SK-N-SH (cell line): ENCODE data around the gene ANKH. TPM values are rescaled to one million over a fixed set of nuclear protein-coding genes. Genes with fewer than 3 reads are reported as not detected.

ENCODE experiments used
- CTCF ChIA-PET: fragments of 300-600, 350-600 bp; formaldehyde crosslinking; extraction: SDS; loops from one replicate; lab custom pipeline; 2021; lab: Yijun Ruan, JAX
- POLR2A ChIA-PET: fragments of 350-600 bp; sonication (Branson Sonifier 250); formaldehyde crosslinking; extraction: SDS; loops from one replicate; lab custom pipeline; 2020; ENCODE audit warnings: antibody characterized with exemption, inconsistent platforms; lab: Yijun Ruan, JAX
- DNase-seq: peaks from one replicate; pipeline ENCODE4 v3.0.0; 2012
- H2AFZ ChIP-seq: fragments of 200-600 bp; sonication (generic); 2 replicates; pipeline ENCODE4 v1.8.1; 2016; ENCODE audit warnings: antibody characterized with exemption, mild to moderate bottlenecking, low read depth
- H3F3A ChIP-seq: fragments of 200-600 bp; sonication (generic); replicated peaks from 2 replicates; pipeline ENCODE3; 2016; ENCODE audit warnings: antibody characterized with exemption, mild to moderate bottlenecking; ENCODE audit not compliant: insufficient read depth
- H3K27ac ChIP-seq, 2 experiments: fragments of 200-500 bp in 1 of 2; fragments of 200-600 bp in 1 of 2; sonication (Bioruptor generic) in 1 of 2; sonication (generic), shearing (Covaris generic) in 1 of 2; 2 replicates each; pipeline versions ENCODE4 v1.5.1 to v1.6.1; 2014 to 2016; ENCODE audit warnings: low read depth in 2 of 2, inconsistent platforms in 1 of 2, low read length in 1 of 2, mild to moderate bottlenecking in 1 of 2, mixed read lengths in 1 of 2
- H3K27me3 ChIP-seq: fragments of 200-600 bp; sonication (generic), shearing (Covaris generic); 2 replicates; pipeline ENCODE4 v1.6.1; 2016; ENCODE audit warnings: mixed run types; ENCODE audit not compliant: insufficient read depth
- H3K36me3 ChIP-seq, 2 experiments: fragments of 200-500 bp in 1 of 2; fragments of 200-600 bp in 1 of 2; sonication (Bioruptor generic) in 1 of 2; sonication (generic) in 1 of 2; replicated peaks in 1 of 2; 2 replicates each; pipeline versions ENCODE3 to v1.5.1; 2014 to 2016; ENCODE audit warnings: low read length in 1 of 2, mild to moderate bottlenecking in 1 of 2; ENCODE audit not compliant: insufficient read depth in 2 of 2, control insufficient read depth in 1 of 2
- H3K4me1 ChIP-seq, 2 experiments: fragments of 200-500 bp in 1 of 2; fragments of 200-600 bp in 1 of 2; sonication (Bioruptor generic) in 1 of 2; sonication (generic), shearing (Covaris generic) in 1 of 2; 2 replicates each; pipeline versions ENCODE4 v1.5.1 to v1.6.1; 2014 to 2016; ENCODE audit warnings: low read depth in 1 of 2, low read length in 1 of 2, mixed run types in 1 of 2; ENCODE audit not compliant: insufficient read depth in 2 of 2, control insufficient read depth in 1 of 2
- H3K4me2 ChIP-seq: fragments of 200-600 bp; sonication (generic), shearing (Covaris generic); 2 replicates; pipeline ENCODE4 v1.6.1; 2017; ENCODE audit warnings: mixed run types
- H3K4me3 ChIP-seq, 2 experiments: fragments of 200-500 bp in 1 of 2; fragments of 200-600 bp in 1 of 2; sonication (Bioruptor generic) in 1 of 2; sonication (generic), shearing (Covaris generic) in 1 of 2; 2 replicates each; pipeline versions ENCODE4 v1.5.1 to v1.8.1; 2014 to 2016; ENCODE audit warnings: low read depth in 2 of 2, inconsistent platforms in 1 of 2, low read length in 1 of 2, mild to moderate bottlenecking in 1 of 2, mixed read lengths in 1 of 2, moderate library complexity in 1 of 2
- H3K79me2 ChIP-seq: fragments of 200-600 bp; sonication (generic); 2 replicates; pipeline ENCODE4 v1.8.1; 2017; ENCODE audit warnings: mild to moderate bottlenecking; ENCODE audit not compliant: insufficient read depth
- H3K9ac ChIP-seq: fragments of 200-600 bp; sonication (generic); 2 replicates; pipeline ENCODE4 v1.6.1; 2017; ENCODE audit warnings: mixed run types
- H3K9me2 ChIP-seq: fragments of 200-600 bp; sonication (generic); 2 replicates; pipeline ENCODE4 v1.6.1; 2017; ENCODE audit warnings: mixed run types
- H3K9me3 ChIP-seq: fragments of 200-600 bp; sonication (generic); 2 replicates; pipeline ENCODE4 v1.6.1; 2017; ENCODE audit warnings: mixed run types, mild to moderate bottlenecking, moderate library complexity
- H4K20me1 ChIP-seq: fragments of 200-600 bp; sonication (generic); 2 replicates; pipeline ENCODE4 v1.6.1; 2017; ENCODE audit warnings: mild to moderate bottlenecking, mixed run types; ENCODE audit not compliant: insufficient read depth
- ELF1 ChIP-seq: IDR thresholded peaks from 2 replicates; pipeline ENCODE4 v1.4.0; 2012
- EZH2phosphoT487 ChIP-seq: fragments of 200-600 bp; sonication (generic); IDR thresholded peaks from 2 replicates; pipeline ENCODE4 v1.6.1; 2017; ENCODE audit warnings: low read depth, mixed run types, mild to moderate bottlenecking, antibody characterized with exemption, moderate library complexity, borderline replicate concordance
- MEF2A ChIP-seq: IDR thresholded peaks from 2 replicates; pipeline ENCODE4 v1.4.0; 2012; ENCODE audit warnings: low read depth, borderline replicate concordance
- POLR2AphosphoS5 ChIP-seq: IDR thresholded peaks from 2 replicates; pipeline ENCODE4 v1.6.1; 2012; ENCODE audit warnings: low read depth, low read length
- RAD21 ChIP-seq: IDR thresholded peaks from 2 replicates; pipeline ENCODE4 v1.6.1; 2012; ENCODE audit warnings: mild to moderate bottlenecking, low read length
- RCOR1 ChIP-seq: fragments of 150-350 bp; IDR thresholded peaks from 2 replicates; pipeline ENCODE4 v1.6.1; 2017; ENCODE audit warnings: antibody characterized with exemption, low read length
- RFX5 ChIP-seq: IDR thresholded peaks from 2 replicates; pipeline ENCODE4 v1.6.1; 2012; ENCODE audit warnings: mild to moderate bottlenecking, improper control_type of control experiment, low read length
- SIN3A ChIP-seq: IDR thresholded peaks from 2 replicates; pipeline ENCODE4 v1.6.1; 2012; ENCODE audit warnings: low read depth, mild to moderate bottlenecking, low read length, moderate library complexity, borderline replicate concordance
- TCF12 ChIP-seq: IDR thresholded peaks from 2 replicates; pipeline ENCODE4 v1.4.0; 2012
- WGBS: methylation state at CpG from one replicate; pipeline ENCODE4 v1.1.6; 2017; ENCODE audit warnings: low lambda C conversion rate; 5-methylcytosine and 5-hydroxymethylcytosine counted together
- polyA plus RNA-seq, 3 experiments: library from polyadenylated mRNA; depleted of rRNA; stranded (reverse); fragments of >200 nt; gene quantifications; 2 replicates each; pipeline ENCODE4 v1.2.3, GENCODE V29; 2012
- TF ChIP-seq, protein P1 (sequence below): IDR thresholded peaks from 2 replicates; pipeline ENCODE4 v1.4.0; 2012; ENCODE audit warnings: low read depth
- TF ChIP-seq, protein P2 (sequence below): IDR thresholded peaks from 2 replicates; pipeline ENCODE4 v1.4.0; 2012; ENCODE audit warnings: low read depth, borderline replicate concordance
- TF ChIP-seq, protein P3 (sequence below): IDR thresholded peaks from 2 replicates; pipeline ENCODE4 v1.4.0; 2012; ENCODE audit warnings: low read depth, borderline replicate concordance

ANKH gene
- polyA plus RNA-seq, 1 of the 3 experiments (the other 2 are of a cell fraction), result 22.0 TPM

DNA sequence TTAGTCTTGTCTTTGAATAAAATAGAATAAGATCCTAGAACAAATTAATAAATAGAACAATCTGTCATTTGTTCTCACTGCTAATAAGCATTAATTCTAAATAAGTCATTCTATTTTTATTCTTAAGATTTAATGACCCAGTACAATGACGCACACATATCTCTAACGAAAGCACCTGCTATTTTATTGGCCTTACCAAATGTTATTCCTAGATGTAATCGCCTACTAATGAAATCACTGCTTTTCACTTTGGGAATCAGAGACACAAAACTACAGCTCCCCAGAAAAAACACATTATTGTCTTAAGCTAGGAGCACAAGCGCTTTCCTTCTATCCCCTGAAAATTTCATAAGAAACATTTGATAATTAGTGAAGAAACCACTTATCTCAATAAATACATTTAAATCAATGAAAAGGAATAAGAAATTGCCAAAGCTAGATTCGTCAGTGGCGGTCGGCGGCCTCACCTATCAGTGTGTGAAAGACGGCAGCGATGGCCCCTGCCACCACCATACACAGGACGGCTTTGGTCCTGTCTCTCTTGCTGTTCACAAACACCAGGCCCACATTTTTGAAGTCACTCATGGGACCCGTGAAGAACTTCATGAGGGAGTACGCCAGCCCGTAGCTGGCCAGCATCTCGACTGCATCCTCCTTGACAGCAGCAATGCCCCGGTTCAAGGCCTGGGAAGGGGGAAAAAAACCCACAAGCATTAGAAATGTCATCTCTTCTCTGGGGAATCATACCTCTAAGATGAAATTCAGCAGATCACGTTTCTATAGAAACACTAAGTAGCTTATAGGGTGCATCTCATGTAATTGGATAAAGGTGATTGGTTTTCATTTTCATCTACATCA lies 102.8 kb downstream of the ANKH start:
- ChIA-PET CTCF (no interaction called here), POLR2A (no interaction called here)
- no peaks in the 10 kb centered on the region for H4K20me1 ChIP-seq
- H3K4me3 ChIP-seq, result no peak overlapping the region
- no peaks in the 10 kb centered on the region for H3F3A ChIP-seq
- DNase-seq, result no peak
- no peak overlapping the region for H3K9ac ChIP-seq
- H3K9me2 ChIP-seq, result no peaks in the 10 kb centered on the region
- H3K36me3 ChIP-seq, result peaks cover 0 to 4% of the 10 kb centered on the region in 2 experiments
- no peaks in the 10 kb centered on the region; a peak in 2 of 4 replicates for H3K4me1 ChIP-seq
- H2AFZ ChIP-seq, result no peak overlapping the region
- no peak overlapping the region for H3K4me2 ChIP-seq
- 96% methylated on average over 17 of the region's 17 CpGs for WGBS
- no peaks in the 10 kb centered on the region for H3K27me3 ChIP-seq
- TF ChIP-seq RFX5 (no peak), EZH2phosphoT487 (no peak), MEF2A (no peak), ELF1 (no peak), POLR2AphosphoS5 (no peak), RCOR1 (no peak), TCF12 (no peak), SIN3A (no peak), RAD21 (no peak)
- TF ChIP-seq, protein P1, sequence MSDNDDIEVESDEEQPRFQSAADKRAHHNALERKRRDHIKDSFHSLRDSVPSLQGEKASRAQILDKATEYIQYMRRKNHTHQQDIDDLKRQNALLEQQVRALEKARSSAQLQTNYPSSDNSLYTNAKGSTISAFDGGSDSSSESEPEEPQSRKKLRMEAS, result no peak
- TF ChIP-seq, protein P2, sequence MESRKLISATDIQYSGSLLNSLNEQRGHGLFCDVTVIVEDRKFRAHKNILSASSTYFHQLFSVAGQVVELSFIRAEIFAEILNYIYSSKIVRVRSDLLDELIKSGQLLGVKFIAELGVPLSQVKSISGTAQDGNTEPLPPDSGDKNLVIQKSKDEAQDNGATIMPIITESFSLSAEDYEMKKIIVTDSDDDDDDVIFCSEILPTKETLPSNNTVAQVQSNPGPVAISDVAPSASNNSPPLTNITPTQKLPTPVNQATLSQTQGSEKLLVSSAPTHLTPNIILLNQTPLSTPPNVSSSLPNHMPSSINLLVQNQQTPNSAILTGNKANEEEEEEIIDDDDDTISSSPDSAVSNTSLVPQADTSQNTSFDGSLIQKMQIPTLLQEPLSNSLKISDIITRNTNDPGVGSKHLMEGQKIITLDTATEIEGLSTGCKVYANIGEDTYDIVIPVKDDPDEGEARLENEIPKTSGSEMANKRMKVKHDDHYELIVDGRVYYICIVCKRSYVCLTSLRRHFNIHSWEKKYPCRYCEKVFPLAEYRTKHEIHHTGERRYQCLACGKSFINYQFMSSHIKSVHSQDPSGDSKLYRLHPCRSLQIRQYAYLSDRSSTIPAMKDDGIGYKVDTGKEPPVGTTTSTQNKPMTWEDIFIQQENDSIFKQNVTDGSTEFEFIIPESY, result no peak
- TF ChIP-seq, protein P3, sequence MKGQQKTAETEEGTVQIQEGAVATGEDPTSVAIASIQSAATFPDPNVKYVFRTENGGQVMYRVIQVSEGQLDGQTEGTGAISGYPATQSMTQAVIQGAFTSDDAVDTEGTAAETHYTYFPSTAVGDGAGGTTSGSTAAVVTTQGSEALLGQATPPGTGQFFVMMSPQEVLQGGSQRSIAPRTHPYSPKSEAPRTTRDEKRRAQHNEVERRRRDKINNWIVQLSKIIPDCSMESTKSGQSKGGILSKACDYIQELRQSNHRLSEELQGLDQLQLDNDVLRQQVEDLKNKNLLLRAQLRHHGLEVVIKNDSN, result no peak
- no peaks in the 10 kb centered on the region for H3K79me2 ChIP-seq
- H3K9me3 ChIP-seq, result no peaks in the 10 kb centered on the region
- H3K27ac ChIP-seq, result peak overlapping the region in 1 of 2 experiments; percentile 9; a peak in 1 of 4 replicates
